Neural progenitor cell (in vitro differentiated cells): ENCODE results near the gene MYB. TPM values are rescaled to one million over a fixed set of nuclear protein-coding genes. Genes with fewer than 3 reads are reported as not detected.

Experiments used
- DNase-seq: peaks from one replicate; pipeline ENCODE4 v3.0.0-alpha.2; 2016; ENCODE audit warnings: low spot score
- H2AFZ ChIP-seq: fragments of 200-600 bp; sonication (generic); replicated peaks from 2 replicates; pipeline ENCODE4 v1.6.1; 2016; ENCODE audit warnings: antibody characterized with exemption
- H3F3A ChIP-seq: fragments of 200-600 bp; sonication (generic); 2 replicates; pipeline ENCODE4 v1.6.1; 2016; ENCODE audit warnings: antibody characterized with exemption, low read depth
- H3K27ac ChIP-seq: fragments of 200-600 bp; sonication (generic); 2 replicates; pipeline ENCODE4 v1.5.1; 2016; ENCODE audit warnings: mild to moderate bottlenecking
- H3K27me3 ChIP-seq: fragments of 200-600 bp; sonication (generic); 2 replicates; pipeline ENCODE4 v1.6.1; 2016; ENCODE audit warnings: mild to moderate bottlenecking, moderate library complexity
- H3K36me3 ChIP-seq: fragments of 200-600 bp; sonication (generic); 2 replicates; pipeline ENCODE4 v1.5.1; 2016
- H3K4me1 ChIP-seq: fragments of 200-600 bp; sonication (generic); 2 replicates; pipeline ENCODE4 v1.6.1; 2016; ENCODE audit warnings: mixed run types
- H3K4me2 ChIP-seq: fragments of 200-600 bp; sonication (generic); 2 replicates; pipeline ENCODE4 v1.6.1; 2016
- H3K4me3 ChIP-seq: fragments of 200-600 bp; sonication (generic); 2 replicates; pipeline ENCODE4 v1.5.1; 2016
- H3K79me2 ChIP-seq: fragments of 200-600 bp; sonication (generic); 2 replicates; pipeline ENCODE4 v1.6.1; 2016; ENCODE audit warnings: low read depth
- H3K9ac ChIP-seq: fragments of 200-600 bp; sonication (generic); 2 replicates; pipeline ENCODE4 v1.6.1; 2016
- H3K9me3 ChIP-seq: fragments of 200-600 bp; sonication (generic); 2 replicates; pipeline ENCODE4 v1.5.1; 2016; ENCODE audit warnings: low read depth
- H4K20me1 ChIP-seq: fragments of 200-600 bp; sonication (generic); 2 replicates; pipeline ENCODE4 v1.6.1; 2016; ENCODE audit warnings: low read depth
- H3K27ac Mint-ChIP-seq: 3 replicates; pipeline ENCODE4 v1.8.0; 2021; ENCODE audit warnings: mixed read lengths
- H3K27me3 Mint-ChIP-seq: 2 replicates; pipeline ENCODE4 v1.8.0; 2022; ENCODE audit warnings: low read depth, mild to moderate bottlenecking, inconsistent platforms, moderate library complexity, mixed read lengths; ENCODE audit not compliant: insufficient read depth
- H3K36me3 Mint-ChIP-seq: 3 replicates; pipeline ENCODE4 v1.8.0; 2021; ENCODE audit warnings: mixed read lengths
- H3K4me1 Mint-ChIP-seq: 3 replicates; pipeline ENCODE4 v1.8.0; 2021; ENCODE audit warnings: mixed read lengths
- H3K4me3 Mint-ChIP-seq: 3 replicates; pipeline ENCODE4 v1.8.0; 2021; ENCODE audit warnings: mild to moderate bottlenecking, moderate library complexity, mixed read lengths
- H3K9me3 Mint-ChIP-seq: 3 replicates; pipeline ENCODE4 v1.8.0; 2020; ENCODE audit warnings: mixed read lengths
- CTCF ChIP-seq: fragments of 200-600 bp; sonication (generic); IDR thresholded peaks from 2 replicates; pipeline ENCODE4 v1.5.1; 2017; ENCODE audit warnings: antibody characterized with exemption, mild to moderate bottlenecking
- EZH2 ChIP-seq: fragments of 200-600 bp; sonication (generic); IDR thresholded peaks from 2 replicates; pipeline ENCODE4 v1.6.1; 2017; ENCODE audit warnings: antibody characterized with exemption, mild to moderate bottlenecking, moderate library complexity
- EZH2phosphoT487 ChIP-seq: fragments of 200-600 bp; sonication (generic); IDR thresholded peaks from 2 replicates; pipeline ENCODE4 v1.6.1; 2017; ENCODE audit warnings: antibody characterized with exemption
- total RNA-seq: library from RNA; depleted of rRNA; stranded (reverse); fragments of >200 nt; gene quantifications from 2 replicates; pipeline ENCODE4 v1.2.3, GENCODE V29; 2015; ENCODE audit warnings: low replicate concordance

The MYB gene
- total RNA-seq, 1 donor from 2014 or later = 3.0 TPM

GRCh38 chr6:135192256-135193174 is 11.4 kb downstream of the MYB start:
- Histone ChIP-seq H3K9me3 (no peaks in the 10 kb centered on the region), H3K9ac (no peak overlapping the region), H3K36me3 (peaks cover 4% of the 10 kb centered on the region), H3K79me2 (no peaks in the 10 kb centered on the region), H3K4me1 (no peaks in the 10 kb centered on the region), H3K4me3 (no peak overlapping the region), H3F3A (no peaks in the 10 kb centered on the region), H3K27ac (no peak overlapping the region), H3K4me2 (no peak overlapping the region), H2AFZ (no peak overlapping the region), H4K20me1 (no peaks in the 10 kb centered on the region), H3K27me3 (no peaks in the 10 kb centered on the region)
- H3K27ac Mint-ChIP-seq = no peak overlapping the region
- no peaks in the 10 kb centered on the region for H3K9me3 Mint-ChIP-seq
- H3K27me3 Mint-ChIP-seq = no peaks in the 10 kb centered on the region
- TF ChIP-seq EZH2 (no peak), CTCF (no peak), EZH2phosphoT487 (no peak)
- no peak overlapping the region for H3K4me3 Mint-ChIP-seq
- no peak for DNase-seq
- H3K4me1 Mint-ChIP-seq = peaks cover 8% of the 10 kb centered on the region
- peaks cover 27% of the 10 kb centered on the region for H3K36me3 Mint-ChIP-seq

- Histone ChIP-seq H4K20me1 (no peaks in the 10 kb centered on the region), H2AFZ (no peak overlapping the region), H3K9me3 (no peaks in the 10 kb centered on the region), H3K79me2 (no peaks in the 10 kb centered on the region), H3F3A (no peaks in the 10 kb centered on the region), H3K27ac (no peak overlapping the region), H3K4me2 (no peak overlapping the region), H3K9ac (no peak overlapping the region), H3K4me3 (no peak overlapping the region), H3K4me1 (no peaks in the 10 kb centered on the region), H3K27me3 (no peaks in the 10 kb centered on the region), H3K36me3 (peaks cover 4% of the 10 kb centered on the region)
- Mint-ChIP-seq H3K27ac (no peak overlapping the region), H3K9me3 (no peaks in the 10 kb centered on the region), H3K36me3 (peaks cover 27% of the 10 kb centered on the region), H3K27me3 (peaks cover 2% of the 10 kb centered on the region), H3K4me1 (peaks cover 6% of the 10 kb centered on the region), H3K4me3 (no peak overlapping the region)
- DNase-seq = no peak
- TF ChIP-seq CTCF = no peak
- no peak for TF ChIP-seq EZH2
- no peak for TF ChIP-seq EZH2phosphoT487
Measured at GRCh38 chr6:135193221-135193620, 12.1 kb downstream of the MYB start.

GRCh38 chr6:135195041-135195440 is 13.9 kb downstream of the MYB start:
- H3K36me3 Mint-ChIP-seq = peaks cover 25% of the 10 kb centered on the region
- Histone ChIP-seq H4K20me1 (no peaks in the 10 kb centered on the region), H3K4me1 (no peaks in the 10 kb centered on the region), H3F3A (no peaks in the 10 kb centered on the region), H3K9me3 (no peaks in the 10 kb centered on the region), H3K27ac (no peak overlapping the region), H3K4me2 (no peak overlapping the region), H3K79me2 (no peaks in the 10 kb centered on the region), H3K36me3 (peaks cover 10% of the 10 kb centered on the region), H2AFZ (no peak overlapping the region), H3K9ac (no peak overlapping the region), H3K4me3 (no peak overlapping the region), H3K27me3 (no peaks in the 10 kb centered on the region)
- H3K9me3 Mint-ChIP-seq = no peaks in the 10 kb centered on the region
- no peak overlapping the region for H3K27ac Mint-ChIP-seq
- H3K4me3 Mint-ChIP-seq = no peak overlapping the region
- no peak for DNase-seq
- TF ChIP-seq EZH2 = no peak
- TF ChIP-seq EZH2phosphoT487 = no peak
- no peak for TF ChIP-seq CTCF
- peaks cover 6% of the 10 kb centered on the region for H3K4me1 Mint-ChIP-seq
- H3K27me3 Mint-ChIP-seq = peaks cover 2% of the 10 kb centered on the region
